Measurements from ENCODE around the gene ZSCAN10. TPM values are rescaled to one million over a fixed set of nuclear protein-coding genes. Genes with fewer than 3 reads are reported as not detected.

The ZSCAN10 gene
- total RNA-seq, 1 experiment from 2014 or later = not detected

GRCh38 chr16:3123986-3124886, 25.1 kb upstream of the ZSCAN10 start:
- Mint-ChIP-seq H3K4me1 (ENCODE audit: low read depth, unreplicated experiment) (peaks cover 14% of the 10 kb centered on the region), H3K27me3 (ENCODE audit: insufficient read depth, unreplicated experiment) (no peaks in the 10 kb centered on the region), H3K4me3 (ENCODE audit: unreplicated experiment) (peak overlapping the region; percentile 90), H3K36me3 (ENCODE audit: insufficient read depth, unreplicated experiment) (peaks cover 44% of the 10 kb centered on the region), H3K9me3 (ENCODE audit: unreplicated experiment) (no peaks in the 10 kb centered on the region), H3K27ac (ENCODE audit: unreplicated experiment) (peak overlapping the region; percentile 87)
- no peaks in the 10 kb centered on the region for H3K9me3 ChIP-seq
- H3K4me1 ChIP-seq = peaks cover 4% of the 10 kb centered on the region; the same call in 1 of the 2 replicates
- H3K36me3 ChIP-seq (ENCODE audit: control insufficient read depth, insufficient read depth, low read length) = no peaks in the 10 kb centered on the region
- TF ChIP-seq CTCF (IDR thresholded peaks at IDR 0.05; ENCODE audit: insufficient read depth in 1 of 2, low read depth in 1 of 2, low read length in 1 of 2, severe bottlenecking in 1 of 2, unreplicated experiment in 1 of 2) = peak in 1 of 2 experiments; percentile 29
- POLR2A ChIA-PET = interaction anchor here (0.6 kb wide), 1 partner anchor 277 kb away, joined by 3 read pairs; the partner anchor contains the start of genes ZNF174 and ZSCAN32
- BruUV-seq (replicated peaks) = no TSS peak
- CTCF ChIA-PET = interaction anchor here (0.8 to 2.1 kb wide), 3 partner anchors 11 to 92 kb away, joined by 3 to 14 read pairs (median 8); partner anchors contain the start of gene ZNF213
- no peaks in the 10 kb centered on the region for H3K27me3 ChIP-seq (replicated peaks; ENCODE audit: control insufficient read depth, insufficient read depth, low read length)
- peak; percentile 95 to 96 for DNase-seq
- intact Hi-C loops (cut with micrococcal nuclease; ENCODE audit: unreplicated experiment) = loop anchor here (1.0 kb wide), 2 partner anchors 18 to 65 kb away; no protein-coding TSS in a partner anchor
- H3K4me3 ChIP-seq (ENCODE audit: low read depth, low read length) = peak overlapping the region; percentile 72

- POLR2A ChIA-PET = no interaction called here
- Mint-ChIP-seq H3K27me3 (ENCODE audit: insufficient read depth, unreplicated experiment) (no peaks in the 10 kb centered on the region), H3K36me3 (ENCODE audit: insufficient read depth, unreplicated experiment) (peaks cover 51% of the 10 kb centered on the region)
Measured at GRCh38 chr16:3122926-3123570, 24.0 kb upstream of the ZSCAN10 start.

More at GRCh38 chr16:3122926-3123570, 24.0 kb upstream of the ZSCAN10 start:
- BruUV-seq (replicated peaks) = no TSS peak
- Mint-ChIP-seq H3K27ac (ENCODE audit: unreplicated experiment) (peak overlapping the region; percentile 39), H3K9me3 (ENCODE audit: unreplicated experiment) (no peaks in the 10 kb centered on the region), H3K4me3 (ENCODE audit: unreplicated experiment) (peak overlapping the region; percentile 90), H3K4me1 (ENCODE audit: low read depth, unreplicated experiment) (peaks cover 13% of the 10 kb centered on the region)
- TF ChIP-seq CTCF (IDR thresholded peaks at IDR 0.05; ENCODE audit: insufficient read depth in 1 of 2, low read depth in 1 of 2, low read length in 1 of 2, severe bottlenecking in 1 of 2, unreplicated experiment in 1 of 2) = no peak
- CTCF ChIA-PET = interaction anchor here (0.5 to 1.7 kb wide), 6 partner anchors 64 to 247 kb away, joined by 3 to 8 read pairs (median 4); no protein-coding TSS in a partner anchor
- Histone ChIP-seq H3K27me3 (replicated peaks; ENCODE audit: control insufficient read depth, insufficient read depth, low read length) (no peaks in the 10 kb centered on the region), H3K9me3 (no peaks in the 10 kb centered on the region), H3K4me1 (peaks cover 4% of the 10 kb centered on the region; the same call in 1 of the 2 replicates), H3K36me3 (ENCODE audit: control insufficient read depth, insufficient read depth, low read length) (no peaks in the 10 kb centered on the region), H3K4me3 (ENCODE audit: low read depth, low read length) (peak overlapping the region; percentile 72; the same call in 1 of the 2 replicates)
- no peak for DNase-seq
- intact Hi-C loops (cut with micrococcal nuclease; ENCODE audit: unreplicated experiment) = no loop called here
